WTC11 (cell line): ENCODE results near the gene SNX18. TPM values are rescaled to one million over a fixed set of nuclear protein-coding genes. Genes with fewer than 3 reads are reported as not detected.
A peak's percentile ranks its signal among the peaks of the same experiment; 100 is the strongest.

Experiments used
- ATAC-seq: fragments of 200-7000 bp; cut with Tn5 transposase; 2 replicates; pipeline ENCODE4 v1.10.0; 2021; ENCODE audit warnings: mild to moderate bottlenecking, moderate library complexity
- CTCF ChIA-PET: fragments of 300-600 bp; sonication (Branson Sonifier 250); formaldehyde crosslinking; loops from one replicate; lab custom pipeline; 2021; ENCODE audit warnings: antibody characterized with exemption; lab: Charles Lee
- POLR2A ChIA-PET: fragments of 350-600 bp; sonication (Branson Sonifier 250); formaldehyde crosslinking; loops from one replicate; lab custom pipeline; 2021; ENCODE audit warnings: antibody characterized with exemption; lab: Charles Lee
- DNase-seq: peaks from one replicate; pipeline ENCODE4 v3.0.0; 2021; ENCODE audit warnings: low spot score
- H3K27ac Mint-ChIP-seq: 2 replicates; pipeline ENCODE4 v1.8.0; 2021; ENCODE audit warnings: mixed read lengths
- H3K27me3 Mint-ChIP-seq: 2 replicates; pipeline ENCODE4 v1.8.0; 2021; ENCODE audit warnings: low read depth, mild to moderate bottlenecking, moderate library complexity, mixed read lengths
- H3K36me3 Mint-ChIP-seq: 2 replicates; pipeline ENCODE4 v1.8.0; 2021; ENCODE audit warnings: mixed read lengths
- H3K4me1 Mint-ChIP-seq: 2 replicates; pipeline ENCODE4 v1.8.0; 2022; ENCODE audit warnings: mixed read lengths
- H3K4me3 Mint-ChIP-seq: 2 replicates; pipeline ENCODE4 v1.8.0; 2021; ENCODE audit warnings: mild to moderate bottlenecking, moderate library complexity, mixed read lengths
- H3K9me3 Mint-ChIP-seq: 2 replicates; pipeline ENCODE4 v1.8.0; 2021; ENCODE audit warnings: mixed read lengths
- ELF4 ChIP-seq: sonication (generic); formaldehyde crosslinking; IDR thresholded peaks from 2 replicates; pipeline ENCODE4 v1.8.1; 2022; ENCODE audit warnings: low read depth, mild to moderate bottlenecking, moderate library complexity, missing genetic modification reagents
- ETV6 ChIP-seq: sonication (generic); formaldehyde crosslinking; IDR thresholded peaks from 2 replicates; pipeline ENCODE4 v1.8.1; 2022; ENCODE audit warnings: mild to moderate bottlenecking, missing genetic modification reagents
- FOXK1 ChIP-seq: sonication (generic); formaldehyde crosslinking; IDR thresholded peaks from 2 replicates; pipeline ENCODE4 v1.8.0; 2022; ENCODE audit warnings: mild to moderate bottlenecking, moderate library complexity, missing genetic modification reagents
- GABPB1 ChIP-seq: sonication (generic); formaldehyde crosslinking; IDR thresholded peaks from 2 replicates; pipeline ENCODE4 v1.8.1; 2023; ENCODE audit warnings: mild to moderate bottlenecking, missing genetic modification reagents
- MYBL2 ChIP-seq: sonication (generic); formaldehyde crosslinking; IDR thresholded peaks from 2 replicates; pipeline ENCODE4 v1.8.1; 2023; ENCODE audit warnings: mild to moderate bottlenecking, moderate library complexity, missing genetic modification reagents
- NFE2L1 ChIP-seq: sonication (generic); formaldehyde crosslinking; IDR thresholded peaks from 2 replicates; pipeline ENCODE4 v1.8.1; 2023; ENCODE audit warnings: missing genetic modification reagents
- NR1H2 ChIP-seq: sonication (generic); formaldehyde crosslinking; IDR thresholded peaks from 2 replicates; pipeline ENCODE4 v1.9.0; 2021; ENCODE audit warnings: mild to moderate bottlenecking, moderate library complexity, missing genetic modification reagents
- OVOL2 ChIP-seq: fragments of 250-450 bp; sonication (Bioruptor Pico); IDR thresholded peaks from 2 replicates; pipeline ENCODE4 v1.9.0; 2021; ENCODE audit warnings: mild to moderate bottlenecking, borderline replicate concordance
- SMAD4 ChIP-seq: sonication (generic); formaldehyde crosslinking; IDR thresholded peaks from 2 replicates; pipeline ENCODE4 v1.8.0; 2022; ENCODE audit warnings: mild to moderate bottlenecking, missing genetic modification reagents
- SP1 ChIP-seq: sonication (generic); formaldehyde crosslinking; conservative IDR thresholded peaks from 2 replicates; pipeline ENCODE4 v1.8.1; 2022; ENCODE audit warnings: missing genetic modification reagents
- TP53 ChIP-seq: sonication (generic); formaldehyde crosslinking; IDR thresholded peaks from 2 replicates; pipeline ENCODE4 v1.8.1; 2023; ENCODE audit warnings: mild to moderate bottlenecking, missing genetic modification reagents
- ZBTB21 ChIP-seq: sonication (generic); formaldehyde crosslinking; IDR thresholded peaks from 2 replicates; pipeline ENCODE4 v1.8.1; 2023; ENCODE audit warnings: mild to moderate bottlenecking, missing genetic modification reagents, borderline replicate concordance
- ZNF423 ChIP-seq: fragments of 250-450 bp; sonication (Bioruptor Pico); IDR thresholded peaks from 2 replicates; pipeline ENCODE4 v2.1.2; 2022; ENCODE audit warnings: mild to moderate bottlenecking, moderate library complexity
- total RNA-seq: library from RNA; stranded (reverse); gene quantifications from 3 replicates; pipeline ENCODE4 v1.2.3, GENCODE V29; 2021
- TF ChIP-seq, protein P1 (sequence below): fragments of 250-450 bp; sonication (Bioruptor Pico); IDR thresholded peaks from 2 replicates; pipeline ENCODE4 v1.9.0; 2021; ENCODE audit warnings: mild to moderate bottlenecking, borderline replicate concordance
- TF ChIP-seq, protein P2 (sequence below): fragments of 250-450 bp; sonication (Bioruptor Pico); IDR thresholded peaks from 2 replicates; pipeline ENCODE4 v1.9.0; 2021; ENCODE audit warnings: mild to moderate bottlenecking
- TF ChIP-seq, protein P3 (sequence below): sonication (generic); formaldehyde crosslinking; IDR thresholded peaks from 2 replicates; pipeline ENCODE4 v1.8.1; 2023; ENCODE audit warnings: mild to moderate bottlenecking, moderate library complexity, missing genetic modification reagents
- TF ChIP-seq, protein P4 (sequence below): sonication (generic); formaldehyde crosslinking; IDR thresholded peaks from 2 replicates; pipeline ENCODE4 v1.8.0; 2022; ENCODE audit warnings: mild to moderate bottlenecking, missing genetic modification reagents
- TF ChIP-seq, protein P5 (sequence below): sonication (generic); formaldehyde crosslinking; IDR thresholded peaks from 2 replicates; pipeline ENCODE4 v1.8.1; 2023; ENCODE audit warnings: mild to moderate bottlenecking, missing genetic modification reagents, borderline replicate concordance

Gene SNX18
- total RNA-seq, 1 experiment from 2014 or later, result 24.6 TPM

DNA sequence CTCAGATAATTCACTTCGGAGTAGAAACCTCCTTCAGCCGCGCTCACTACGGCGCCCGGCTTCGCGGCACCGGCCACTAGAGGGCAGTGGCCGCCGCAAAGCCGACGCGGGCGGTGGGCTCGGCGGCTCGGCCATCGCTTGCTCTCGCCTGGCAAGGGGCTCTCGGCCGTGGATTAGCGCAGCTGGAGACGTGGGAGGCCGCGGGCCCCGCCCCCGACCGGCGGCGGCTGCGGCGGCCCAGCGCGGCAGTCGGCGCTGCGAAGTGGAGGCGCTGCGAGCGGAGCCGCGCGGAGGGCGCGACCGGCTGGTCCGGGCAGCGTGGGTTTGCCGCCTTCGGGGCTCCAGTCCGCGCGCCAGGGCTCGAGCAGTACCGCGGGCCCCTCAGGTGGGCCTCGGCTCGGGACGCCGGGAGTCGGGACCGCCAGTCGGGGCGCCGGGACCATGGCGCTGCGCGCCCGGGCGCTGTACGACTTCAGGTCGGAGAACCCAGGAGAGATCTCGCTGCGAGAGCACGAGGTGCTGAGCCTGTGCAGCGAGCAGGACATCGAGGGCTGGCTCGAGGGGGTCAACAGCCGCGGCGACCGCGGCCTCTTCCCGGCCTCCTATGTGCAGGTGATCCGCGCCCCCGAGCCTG lies at the start of gene SNX18 (continued):
- TF ChIP-seq, protein P1, sequence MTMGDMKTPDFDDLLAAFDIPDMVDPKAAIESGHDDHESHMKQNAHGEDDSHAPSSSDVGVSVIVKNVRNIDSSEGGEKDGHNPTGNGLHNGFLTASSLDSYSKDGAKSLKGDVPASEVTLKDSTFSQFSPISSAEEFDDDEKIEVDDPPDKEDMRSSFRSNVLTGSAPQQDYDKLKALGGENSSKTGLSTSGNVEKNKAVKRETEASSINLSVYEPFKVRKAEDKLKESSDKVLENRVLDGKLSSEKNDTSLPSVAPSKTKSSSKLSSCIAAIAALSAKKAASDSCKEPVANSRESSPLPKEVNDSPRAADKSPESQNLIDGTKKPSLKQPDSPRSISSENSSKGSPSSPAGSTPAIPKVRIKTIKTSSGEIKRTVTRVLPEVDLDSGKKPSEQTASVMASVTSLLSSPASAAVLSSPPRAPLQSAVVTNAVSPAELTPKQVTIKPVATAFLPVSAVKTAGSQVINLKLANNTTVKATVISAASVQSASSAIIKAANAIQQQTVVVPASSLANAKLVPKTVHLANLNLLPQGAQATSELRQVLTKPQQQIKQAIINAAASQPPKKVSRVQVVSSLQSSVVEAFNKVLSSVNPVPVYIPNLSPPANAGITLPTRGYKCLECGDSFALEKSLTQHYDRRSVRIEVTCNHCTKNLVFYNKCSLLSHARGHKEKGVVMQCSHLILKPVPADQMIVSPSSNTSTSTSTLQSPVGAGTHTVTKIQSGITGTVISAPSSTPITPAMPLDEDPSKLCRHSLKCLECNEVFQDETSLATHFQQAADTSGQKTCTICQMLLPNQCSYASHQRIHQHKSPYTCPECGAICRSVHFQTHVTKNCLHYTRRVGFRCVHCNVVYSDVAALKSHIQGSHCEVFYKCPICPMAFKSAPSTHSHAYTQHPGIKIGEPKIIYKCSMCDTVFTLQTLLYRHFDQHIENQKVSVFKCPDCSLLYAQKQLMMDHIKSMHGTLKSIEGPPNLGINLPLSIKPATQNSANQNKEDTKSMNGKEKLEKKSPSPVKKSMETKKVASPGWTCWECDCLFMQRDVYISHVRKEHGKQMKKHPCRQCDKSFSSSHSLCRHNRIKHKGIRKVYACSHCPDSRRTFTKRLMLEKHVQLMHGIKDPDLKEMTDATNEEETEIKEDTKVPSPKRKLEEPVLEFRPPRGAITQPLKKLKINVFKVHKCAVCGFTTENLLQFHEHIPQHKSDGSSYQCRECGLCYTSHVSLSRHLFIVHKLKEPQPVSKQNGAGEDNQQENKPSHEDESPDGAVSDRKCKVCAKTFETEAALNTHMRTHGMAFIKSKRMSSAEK (CRISPR knock-in tag), result no peak
- TF ChIP-seq ZBTB21, result no peak
- peak; percentile 95 for TF ChIP-seq SP1 (CRISPR knock-in tag)
- TF ChIP-seq GABPB1 (CRISPR knock-in tag), result no peak
- TF ChIP-seq, protein P2, sequence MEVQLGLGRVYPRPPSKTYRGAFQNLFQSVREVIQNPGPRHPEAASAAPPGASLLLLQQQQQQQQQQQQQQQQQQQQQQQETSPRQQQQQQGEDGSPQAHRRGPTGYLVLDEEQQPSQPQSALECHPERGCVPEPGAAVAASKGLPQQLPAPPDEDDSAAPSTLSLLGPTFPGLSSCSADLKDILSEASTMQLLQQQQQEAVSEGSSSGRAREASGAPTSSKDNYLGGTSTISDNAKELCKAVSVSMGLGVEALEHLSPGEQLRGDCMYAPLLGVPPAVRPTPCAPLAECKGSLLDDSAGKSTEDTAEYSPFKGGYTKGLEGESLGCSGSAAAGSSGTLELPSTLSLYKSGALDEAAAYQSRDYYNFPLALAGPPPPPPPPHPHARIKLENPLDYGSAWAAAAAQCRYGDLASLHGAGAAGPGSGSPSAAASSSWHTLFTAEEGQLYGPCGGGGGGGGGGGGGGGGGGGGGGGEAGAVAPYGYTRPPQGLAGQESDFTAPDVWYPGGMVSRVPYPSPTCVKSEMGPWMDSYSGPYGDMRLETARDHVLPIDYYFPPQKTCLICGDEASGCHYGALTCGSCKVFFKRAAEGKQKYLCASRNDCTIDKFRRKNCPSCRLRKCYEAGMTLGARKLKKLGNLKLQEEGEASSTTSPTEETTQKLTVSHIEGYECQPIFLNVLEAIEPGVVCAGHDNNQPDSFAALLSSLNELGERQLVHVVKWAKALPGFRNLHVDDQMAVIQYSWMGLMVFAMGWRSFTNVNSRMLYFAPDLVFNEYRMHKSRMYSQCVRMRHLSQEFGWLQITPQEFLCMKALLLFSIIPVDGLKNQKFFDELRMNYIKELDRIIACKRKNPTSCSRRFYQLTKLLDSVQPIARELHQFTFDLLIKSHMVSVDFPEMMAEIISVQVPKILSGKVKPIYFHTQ (CRISPR knock-in tag), result no peak
- no peak for TF ChIP-seq NFE2L1
- no peak for TF ChIP-seq ELF4 (CRISPR knock-in tag)
- no peak for TF ChIP-seq ZNF423 (CRISPR knock-in tag)
- no peak for TF ChIP-seq SMAD4 (CRISPR knock-in tag)
- TF ChIP-seq FOXK1 (CRISPR knock-in tag), result 0 out of 2 replicates have a peak, but pooled peaks have one; percentile 30
- TF ChIP-seq, protein P3, sequence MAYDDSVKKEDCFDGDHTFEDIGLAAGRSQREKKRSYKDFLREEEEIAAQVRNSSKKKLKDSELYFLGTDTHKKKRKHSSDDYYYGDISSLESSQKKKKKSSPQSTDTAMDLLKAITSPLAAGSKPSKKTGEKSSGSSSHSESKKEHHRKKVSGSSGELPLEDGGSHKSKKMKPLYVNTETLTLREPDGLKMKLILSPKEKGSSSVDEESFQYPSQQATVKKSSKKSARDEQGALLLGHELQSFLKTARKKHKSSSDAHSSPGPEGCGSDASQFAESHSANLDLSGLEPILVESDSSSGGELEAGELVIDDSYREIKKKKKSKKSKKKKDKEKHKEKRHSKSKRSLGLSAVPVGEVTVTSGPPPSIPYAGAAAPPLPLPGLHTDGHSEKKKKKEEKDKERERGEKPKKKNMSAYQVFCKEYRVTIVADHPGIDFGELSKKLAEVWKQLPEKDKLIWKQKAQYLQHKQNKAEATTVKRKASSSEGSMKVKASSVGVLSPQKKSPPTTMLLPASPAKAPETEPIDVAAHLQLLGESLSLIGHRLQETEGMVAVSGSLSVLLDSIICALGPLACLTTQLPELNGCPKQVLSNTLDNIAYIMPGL (CRISPR knock-in tag), result peak; percentile 45
- TF ChIP-seq, protein P4, sequence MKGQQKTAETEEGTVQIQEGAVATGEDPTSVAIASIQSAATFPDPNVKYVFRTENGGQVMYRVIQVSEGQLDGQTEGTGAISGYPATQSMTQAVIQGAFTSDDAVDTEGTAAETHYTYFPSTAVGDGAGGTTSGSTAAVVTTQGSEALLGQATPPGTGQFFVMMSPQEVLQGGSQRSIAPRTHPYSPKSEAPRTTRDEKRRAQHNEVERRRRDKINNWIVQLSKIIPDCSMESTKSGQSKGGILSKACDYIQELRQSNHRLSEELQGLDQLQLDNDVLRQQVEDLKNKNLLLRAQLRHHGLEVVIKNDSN, result peak; percentile 47; the same call in 1 of the 2 replicates

DNA sequence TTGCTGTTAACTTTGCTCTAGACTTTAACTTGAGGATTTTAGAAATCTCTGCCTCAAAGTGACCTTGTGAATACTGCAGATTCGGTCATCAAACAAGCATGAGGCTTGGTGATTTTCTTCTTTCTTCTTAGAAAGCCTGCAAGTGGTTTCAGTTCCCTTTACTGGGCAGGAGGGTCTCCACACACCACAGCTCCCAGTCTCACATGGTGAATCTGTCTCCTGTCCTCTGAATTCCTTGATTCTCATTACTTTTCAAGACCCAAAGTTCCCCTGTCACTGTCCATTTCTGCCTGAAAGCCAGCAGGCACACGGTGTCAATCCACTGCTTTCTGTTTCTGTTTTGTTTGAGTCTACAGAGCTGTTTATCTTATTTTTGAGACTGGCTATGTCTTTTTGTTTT lies 47.9 kb upstream of the SNX18 start:
- no peak overlapping the region for H3K27ac Mint-ChIP-seq
- no peaks in the 10 kb centered on the region for H3K4me1 Mint-ChIP-seq
- no peak for ATAC-seq
- ChIA-PET POLR2A (no interaction called here), CTCF (no interaction called here)
- H3K9me3 Mint-ChIP-seq, result no peaks in the 10 kb centered on the region; the same call in 1 of the 2 replicates
- no peak for DNase-seq
- no peak overlapping the region for H3K4me3 Mint-ChIP-seq
- H3K36me3 Mint-ChIP-seq, result peaks cover 4% of the 10 kb centered on the region; the same call in 1 of the 2 replicates
- H3K27me3 Mint-ChIP-seq, result no peaks in the 10 kb centered on the region
- TF ChIP-seq OVOL2 (CRISPR knock-in tag) (no peak), ETV6 (CRISPR knock-in tag) (no peak), NR1H2 (CRISPR knock-in tag) (no peak), MYBL2 (CRISPR knock-in tag) (no peak), TP53 (CRISPR knock-in tag) (no peak)
- TF ChIP-seq, protein P2 (CRISPR knock-in tag), result no peak
- TF ChIP-seq, protein P3 (CRISPR knock-in tag), result no peak
- TF ChIP-seq, protein P5, sequence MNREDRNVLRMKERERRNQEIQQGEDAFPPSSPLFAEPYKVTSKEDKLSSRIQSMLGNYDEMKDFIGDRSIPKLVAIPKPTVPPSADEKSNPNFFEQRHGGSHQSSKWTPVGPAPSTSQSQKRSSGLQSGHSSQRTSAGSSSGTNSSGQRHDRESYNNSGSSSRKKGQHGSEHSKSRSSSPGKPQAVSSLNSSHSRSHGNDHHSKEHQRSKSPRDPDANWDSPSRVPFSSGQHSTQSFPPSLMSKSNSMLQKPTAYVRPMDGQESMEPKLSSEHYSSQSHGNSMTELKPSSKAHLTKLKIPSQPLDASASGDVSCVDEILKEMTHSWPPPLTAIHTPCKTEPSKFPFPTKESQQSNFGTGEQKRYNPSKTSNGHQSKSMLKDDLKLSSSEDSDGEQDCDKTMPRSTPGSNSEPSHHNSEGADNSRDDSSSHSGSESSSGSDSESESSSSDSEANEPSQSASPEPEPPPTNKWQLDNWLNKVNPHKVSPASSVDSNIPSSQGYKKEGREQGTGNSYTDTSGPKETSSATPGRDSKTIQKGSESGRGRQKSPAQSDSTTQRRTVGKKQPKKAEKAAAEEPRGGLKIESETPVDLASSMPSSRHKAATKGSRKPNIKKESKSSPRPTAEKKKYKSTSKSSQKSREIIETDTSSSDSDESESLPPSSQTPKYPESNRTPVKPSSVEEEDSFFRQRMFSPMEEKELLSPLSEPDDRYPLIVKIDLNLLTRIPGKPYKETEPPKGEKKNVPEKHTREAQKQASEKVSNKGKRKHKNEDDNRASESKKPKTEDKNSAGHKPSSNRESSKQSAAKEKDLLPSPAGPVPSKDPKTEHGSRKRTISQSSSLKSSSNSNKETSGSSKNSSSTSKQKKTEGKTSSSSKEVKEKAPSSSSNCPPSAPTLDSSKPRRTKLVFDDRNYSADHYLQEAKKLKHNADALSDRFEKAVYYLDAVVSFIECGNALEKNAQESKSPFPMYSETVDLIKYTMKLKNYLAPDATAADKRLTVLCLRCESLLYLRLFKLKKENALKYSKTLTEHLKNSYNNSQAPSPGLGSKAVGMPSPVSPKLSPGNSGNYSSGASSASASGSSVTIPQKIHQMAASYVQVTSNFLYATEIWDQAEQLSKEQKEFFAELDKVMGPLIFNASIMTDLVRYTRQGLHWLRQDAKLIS (CRISPR knock-in tag), result no peak
